ENCODE measurements around the gene CDR2.
A peak's percentile ranks its signal among the peaks of the same experiment; 100 is the strongest.

CDR2 gene

DNA sequence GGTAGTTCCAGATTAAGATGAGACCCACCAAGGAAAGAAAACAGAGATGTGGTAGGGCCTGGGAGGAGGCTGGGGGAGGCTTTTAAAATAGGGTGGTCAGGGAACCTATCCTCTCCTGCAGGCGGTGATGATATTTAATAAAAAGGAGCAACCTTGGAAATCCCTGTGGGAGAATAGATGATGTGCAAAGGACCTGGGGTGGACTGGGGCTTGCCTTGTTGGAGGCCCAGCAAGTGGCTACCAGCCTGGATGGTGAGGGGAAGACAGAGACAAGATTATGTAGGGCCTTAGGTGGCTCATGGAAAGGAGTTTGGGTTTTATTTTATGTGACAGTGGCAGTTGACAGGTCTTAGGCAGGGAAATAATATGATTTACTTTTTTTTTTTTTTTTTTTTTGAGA is 75.4 kb downstream of the CDR2 start:
- DNase-seq = no peak

DNA sequence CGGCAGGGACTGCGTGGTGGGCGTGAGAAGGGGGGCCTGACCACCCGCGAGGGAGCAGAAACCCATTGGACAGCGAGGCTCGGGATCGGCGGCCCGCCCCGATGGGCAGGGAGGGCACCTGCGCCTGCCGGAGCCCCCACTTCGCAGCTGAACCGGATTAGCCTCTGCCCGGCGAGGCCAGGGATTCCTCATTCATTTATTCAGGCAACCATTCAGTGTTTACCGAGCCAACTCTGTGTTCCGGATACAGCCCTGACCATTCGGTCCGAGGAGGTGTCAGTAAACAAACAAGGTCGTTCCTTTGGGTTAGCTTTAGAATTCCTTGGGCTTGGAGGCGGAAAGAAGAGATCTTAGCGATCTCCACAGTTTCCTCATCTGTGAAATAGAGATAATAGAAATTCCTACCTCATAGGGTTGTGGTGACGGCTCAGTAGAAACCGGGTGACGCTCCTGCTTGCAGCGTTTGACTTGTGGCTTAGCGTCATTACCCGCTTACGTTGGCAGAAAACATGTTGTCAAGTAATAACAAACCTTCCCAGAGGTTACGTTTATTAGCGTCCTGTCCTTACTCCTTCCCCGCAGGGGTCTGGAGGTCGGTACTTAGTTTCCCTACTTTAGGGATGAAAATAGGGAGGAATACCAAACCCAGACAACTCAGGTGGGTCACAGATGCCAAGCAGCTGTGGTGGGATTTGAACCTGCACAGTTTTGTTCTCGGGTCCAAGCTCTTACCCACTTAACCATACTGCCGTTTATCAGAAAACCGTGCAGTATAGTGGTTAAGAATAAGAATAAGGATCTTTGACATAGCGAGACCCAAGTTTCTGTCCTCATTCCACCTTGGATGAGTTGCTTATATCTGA is 76.3 kb downstream of the CDR2 start:
- peak; percentile 56 to 70 for DNase-seq

DNA sequence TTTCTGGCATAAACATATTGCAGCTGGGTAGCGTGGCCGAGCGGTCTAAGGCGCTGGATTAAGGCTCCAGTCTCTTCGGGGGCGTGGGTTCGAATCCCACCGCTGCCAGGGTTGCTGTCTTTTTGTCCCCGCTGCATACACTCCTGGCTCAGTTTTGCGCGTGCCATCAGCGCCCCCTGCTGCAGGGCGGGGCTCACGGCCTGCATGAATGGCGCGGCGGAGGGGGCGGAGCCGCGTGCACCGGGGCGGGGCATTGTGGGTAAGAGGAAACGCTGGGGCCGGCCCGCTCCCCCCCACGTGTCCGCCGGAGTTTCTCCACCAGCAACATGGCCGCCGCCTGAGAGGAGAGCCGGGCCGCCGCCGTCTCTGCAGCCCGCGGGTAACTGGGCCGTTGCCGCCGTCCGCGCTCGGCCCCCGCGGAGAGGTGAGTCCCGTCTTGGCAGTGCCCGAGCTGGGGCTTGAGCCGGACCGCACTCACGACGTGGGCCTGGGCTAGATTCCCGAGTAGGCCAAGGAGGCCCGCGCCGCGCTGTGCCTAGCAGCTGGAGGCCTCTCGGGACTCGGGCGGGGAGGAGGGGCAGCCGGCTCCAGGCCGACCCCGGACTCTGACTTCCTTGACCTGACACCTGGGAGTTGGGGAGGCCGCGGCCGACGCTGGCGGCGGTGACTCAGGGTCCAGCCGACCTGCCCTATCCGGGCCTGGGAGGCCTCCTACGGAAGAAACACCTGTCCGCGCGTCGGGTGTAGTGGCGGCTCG is 77.1 kb downstream of the CDR2 start, which contains the start of gene POLR3E:
Gene POLR3E (plus strand): TSS at position 296 of the 757 bp plus-strand sequence. CDS start 5,560 bp downstream, outside the sequence.
- peak; percentile 100 for DNase-seq

DNA sequence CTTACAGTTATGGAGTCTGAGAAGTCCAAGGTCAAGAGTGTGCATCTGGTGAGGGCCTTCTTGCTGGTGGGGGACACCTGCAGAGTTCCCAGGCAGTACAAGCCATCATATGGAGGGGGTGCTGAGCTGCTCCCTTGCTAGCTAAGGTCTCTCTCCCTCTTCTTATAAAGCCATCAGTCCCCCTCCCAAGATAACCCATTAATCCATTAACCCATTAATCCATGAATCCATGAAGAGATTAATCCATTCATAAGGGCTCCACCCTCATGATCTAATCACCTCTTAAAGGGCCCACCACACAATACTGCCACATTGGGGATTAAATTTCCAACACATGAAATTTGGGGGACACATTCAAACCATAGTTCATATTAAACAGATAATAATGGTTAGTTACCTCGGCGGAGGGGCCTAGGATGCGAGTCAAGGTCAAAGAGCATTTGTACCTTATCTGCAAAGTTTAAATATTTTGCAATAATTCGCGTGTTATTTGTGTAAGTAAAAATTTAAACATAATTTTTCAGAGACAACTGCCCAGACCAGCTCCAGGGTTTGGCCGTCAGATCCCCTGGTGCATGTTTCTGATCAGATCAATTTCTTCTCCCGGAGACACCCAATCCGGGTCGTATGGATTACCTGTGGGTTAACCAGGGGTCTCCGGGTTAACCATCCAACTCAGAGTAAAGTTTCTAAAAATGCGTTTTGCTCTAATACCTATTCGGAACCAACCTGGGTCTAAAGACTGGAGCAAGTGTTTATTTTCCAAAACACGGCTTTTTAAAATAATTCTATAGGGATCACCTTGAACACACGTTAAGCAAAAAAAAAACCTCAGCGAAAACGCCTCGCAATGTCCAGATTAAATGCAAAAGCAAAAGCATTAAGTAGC is 78.0 kb downstream of the CDR2 start:
- DNase-seq = no peak
